ENCODE measurements around the gene DDC. TPM values are rescaled to one million over a fixed set of nuclear protein-coding genes. Genes with fewer than 3 reads are reported as not detected.
"Not testable (repeated sequence)": the region's sequence is repeated elsewhere in the genome, so short reads cannot be mapped to it uniquely, and the experiment has no call there.

DDC gene
- total RNA-seq, 4 donors from 2014 or later = 0.24 to 1.3 TPM; not detected in 2

- no peak for TF ChIP-seq CTCF (IDR thresholded peaks at IDR 0.05 in 4 of 5, conservative IDR thresholded peaks at IDR 0.05 in 1 of 5)
- TF ChIP-seq POLR2A (IDR thresholded peaks at IDR 0.05) = no peak
- DNase-seq (no peak), ATAC-seq (no peak)
- in situ Hi-C loops (cut with MboI; ENCODE audit: low sequenced_read_pairs in 4 of 4) (no loop called here), intact Hi-C loops (cut with DNase I; ENCODE audit: low total_unique reads) (no loop called here)
- H3K27me3 ChIP-seq = no peaks in the 10 kb centered on the region
- no peaks in the 10 kb centered on the region for H3K4me1 ChIP-seq
- no peaks in the 10 kb centered on the region for H3K36me3 ChIP-seq
- no peaks in the 10 kb centered on the region for H3K9me3 ChIP-seq
- no peak overlapping the region for H3K27ac ChIP-seq
- H3K4me3 ChIP-seq = no peak overlapping the region
Measured at GRCh38 chr7:50554431-50555322, 10.5 kb downstream of the DDC start.

- H3K9me3 ChIP-seq = no peaks in the 10 kb centered on the region
- no peak for TF ChIP-seq POLR2A (IDR thresholded peaks at IDR 0.05)
- no peak for TF ChIP-seq CTCF (IDR thresholded peaks at IDR 0.05 in 4 of 5, conservative IDR thresholded peaks at IDR 0.05 in 1 of 5)
- no peak for DNase-seq
- in situ Hi-C loops (cut with MboI; ENCODE audit: low sequenced_read_pairs in 4 of 4) (no loop called here), intact Hi-C loops (cut with DNase I; ENCODE audit: low total_unique reads) (no loop called here)
- no peak overlapping the region for H3K27ac ChIP-seq
- no peak overlapping the region for H3K4me3 ChIP-seq
- H3K4me1 ChIP-seq = no peaks in the 10 kb centered on the region
- H3K36me3 ChIP-seq = no peaks in the 10 kb centered on the region
- no peaks in the 10 kb centered on the region for H3K27me3 ChIP-seq
- ATAC-seq = no peak
Measured at GRCh38 chr7:50553973-50554372, 11.2 kb downstream of the DDC start.

- no peaks in the 10 kb centered on the region for H3K27me3 ChIP-seq
- H3K9me3 ChIP-seq = no peaks in the 10 kb centered on the region
- H3K4me1 ChIP-seq = no peaks in the 10 kb centered on the region
- TF ChIP-seq POLR2A (IDR thresholded peaks at IDR 0.05) = no peak
- TF ChIP-seq CTCF (IDR thresholded peaks at IDR 0.05 in 4 of 5, conservative IDR thresholded peaks at IDR 0.05 in 1 of 5) = no peak
- no peak overlapping the region for H3K27ac ChIP-seq
- in situ Hi-C loops (cut with MboI; ENCODE audit: low sequenced_read_pairs in 4 of 4) = no loop called here
- intact Hi-C loops (cut with DNase I; ENCODE audit: low total_unique reads) = no loop called here
- DNase-seq = no peak
- no peaks in the 10 kb centered on the region for H3K36me3 ChIP-seq
- no peak for ATAC-seq
- H3K4me3 ChIP-seq = no peak overlapping the region
Measured at GRCh38 chr7:50552921-50553320, 12.3 kb downstream of the DDC start.

- Histone ChIP-seq H3K27me3 (no peaks in the 10 kb centered on the region), H3K4me1 (no peaks in the 10 kb centered on the region), H3K27ac (no peak overlapping the region), H3K36me3 (no peaks in the 10 kb centered on the region), H3K9me3 (no peaks in the 10 kb centered on the region), H3K4me3 (no peak overlapping the region)
- no peak for DNase-seq
- no peak for ATAC-seq
- in situ Hi-C loops (cut with MboI; ENCODE audit: low sequenced_read_pairs in 4 of 4) (no loop called here), intact Hi-C loops (cut with DNase I; ENCODE audit: low total_unique reads) (no loop called here)
- TF ChIP-seq POLR2A (IDR thresholded peaks at IDR 0.05) (no peak), CTCF (IDR thresholded peaks at IDR 0.05 in 4 of 5, conservative IDR thresholded peaks at IDR 0.05 in 1 of 5) (no peak)
Measured at GRCh38 chr7:50552139-50552538, 13.1 kb downstream of the DDC start.

- H3K27me3 ChIP-seq; in situ Hi-C loops (cut with MboI; ENCODE audit: low sequenced_read_pairs in 4 of 4); H3K36me3 ChIP-seq; DNase-seq; H3K4me3 ChIP-seq; intact Hi-C loops (cut with DNase I; ENCODE audit: low total_unique reads); H3K4me1 ChIP-seq; H3K27ac ChIP-seq; ATAC-seq; H3K9me3 ChIP-seq: not testable (repeated sequence)
Measured at GRCh38 chr7:50545613-50546012, 19.6 kb downstream of the DDC start.
